HG03108 (cell line): ENCODE measurements around the gene SNTG2.
"Not testable (repeated sequence)": the region's sequence is repeated elsewhere in the genome, so short reads cannot be mapped to it uniquely, and the experiment has no call there.

Experiments used
- ATAC-seq: cut with Tn5 transposase; IDR thresholded peaks from one replicate; pipeline ENCODE4 v1.9.1; 2021; ENCODE audit warnings: moderate library complexity; ENCODE audit not compliant: unreplicated experiment

SNTG2 gene

DNA sequence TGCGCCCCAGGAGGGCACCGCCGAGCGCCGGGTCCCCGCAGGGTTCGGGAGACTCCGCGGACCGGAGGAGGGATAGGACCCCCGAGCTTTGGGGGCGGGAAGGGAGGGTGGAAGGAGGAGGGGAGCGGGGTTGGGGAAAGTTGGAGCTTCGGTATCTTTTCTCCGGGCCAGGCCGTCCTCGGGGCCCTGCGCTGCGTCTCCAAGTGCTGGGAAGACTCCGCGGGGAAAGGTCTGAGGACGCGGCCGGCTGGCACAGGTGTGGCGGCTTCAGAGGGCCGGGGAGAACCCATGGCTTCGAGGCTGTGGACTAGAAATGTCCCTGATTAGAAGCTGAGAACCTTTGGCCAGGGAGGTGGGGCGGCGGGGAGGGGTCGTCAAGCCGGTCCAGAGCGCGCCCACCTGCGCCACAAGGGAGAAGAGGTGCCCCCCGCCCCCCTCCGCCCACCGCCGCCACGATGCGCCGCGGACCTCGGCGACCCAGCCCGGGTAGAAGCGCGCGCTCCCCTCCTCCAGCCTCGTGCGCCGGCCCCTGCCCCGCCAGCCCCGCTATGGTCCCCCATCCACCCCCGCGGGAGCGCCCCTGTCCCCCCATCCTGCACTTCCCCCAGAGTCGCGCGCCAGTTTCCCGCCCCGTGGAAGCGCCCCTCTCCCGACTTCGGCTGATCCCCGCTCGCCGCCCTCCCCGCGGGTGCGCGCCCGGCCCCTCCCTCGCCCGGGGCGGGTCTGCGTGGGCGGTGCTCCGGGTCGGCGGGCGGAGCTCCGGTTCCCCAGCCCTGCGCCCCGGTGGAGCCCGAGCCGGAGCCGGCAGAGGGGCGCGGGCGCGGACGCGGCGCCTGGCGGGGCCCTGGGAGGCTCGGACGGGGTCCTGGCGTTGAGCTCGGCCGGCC, at the start of gene SNTG2:
Gene SNTG2 (plus strand): TSS at position 770 of the 887 bp plus-strand sequence. CDS start 148 bp downstream, outside the sequence.
- no peak for ATAC-seq

DNA sequence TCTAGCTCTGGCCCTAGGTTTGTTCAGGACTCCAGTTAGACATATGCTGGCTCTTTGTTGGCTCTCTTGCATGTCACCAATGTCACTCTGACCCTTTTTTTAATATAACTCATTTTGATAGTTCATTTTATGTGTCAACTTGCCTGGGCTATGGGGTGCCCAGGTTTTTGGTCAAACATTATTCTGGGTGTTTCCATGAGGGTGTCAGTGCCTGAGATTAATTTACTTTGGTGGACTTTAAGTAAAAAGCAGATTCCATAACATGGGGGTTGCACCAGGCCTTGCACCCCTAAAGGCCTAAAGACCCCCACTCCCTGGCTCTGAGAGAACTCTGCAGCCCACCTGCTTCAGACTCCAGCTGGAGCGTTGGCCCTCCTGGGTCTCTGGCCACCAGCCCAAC, 48.1 kb upstream of the SNTG2 start:
- no peak for ATAC-seq

DNA sequence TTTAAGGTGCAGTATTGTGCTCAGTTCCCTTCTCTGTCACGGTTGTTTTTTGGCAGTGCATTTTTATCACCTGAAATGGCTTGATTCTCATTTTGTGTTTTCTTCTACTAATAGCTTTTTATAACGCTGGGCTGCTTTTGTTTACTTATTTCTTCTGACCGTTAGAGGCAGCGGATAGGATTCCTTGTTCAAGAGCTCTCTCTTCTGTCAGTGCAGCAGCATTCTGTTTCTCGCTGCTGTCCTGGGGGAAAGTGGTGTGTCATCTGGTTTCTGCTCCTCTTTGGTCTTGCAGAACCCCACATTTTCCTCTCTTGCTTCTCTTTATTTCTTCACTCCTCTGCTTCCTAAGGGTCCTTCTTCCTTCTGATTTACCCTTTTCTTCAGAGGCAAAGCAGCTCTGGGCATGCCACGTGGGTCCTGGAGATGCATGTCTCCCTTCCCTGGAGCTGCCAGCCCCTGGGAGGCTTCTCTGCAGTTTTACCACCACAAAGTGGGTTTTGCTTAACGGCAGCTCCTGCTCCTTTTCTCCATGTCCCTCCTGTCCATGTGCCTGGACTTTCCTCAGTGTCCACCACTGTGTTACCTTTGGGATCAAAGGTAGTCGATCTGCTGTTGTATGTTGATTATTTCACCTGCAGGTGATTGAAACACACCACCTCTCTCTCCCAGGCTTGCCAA, 47.3 kb upstream of the SNTG2 start:
- no peak for ATAC-seq

DNA sequence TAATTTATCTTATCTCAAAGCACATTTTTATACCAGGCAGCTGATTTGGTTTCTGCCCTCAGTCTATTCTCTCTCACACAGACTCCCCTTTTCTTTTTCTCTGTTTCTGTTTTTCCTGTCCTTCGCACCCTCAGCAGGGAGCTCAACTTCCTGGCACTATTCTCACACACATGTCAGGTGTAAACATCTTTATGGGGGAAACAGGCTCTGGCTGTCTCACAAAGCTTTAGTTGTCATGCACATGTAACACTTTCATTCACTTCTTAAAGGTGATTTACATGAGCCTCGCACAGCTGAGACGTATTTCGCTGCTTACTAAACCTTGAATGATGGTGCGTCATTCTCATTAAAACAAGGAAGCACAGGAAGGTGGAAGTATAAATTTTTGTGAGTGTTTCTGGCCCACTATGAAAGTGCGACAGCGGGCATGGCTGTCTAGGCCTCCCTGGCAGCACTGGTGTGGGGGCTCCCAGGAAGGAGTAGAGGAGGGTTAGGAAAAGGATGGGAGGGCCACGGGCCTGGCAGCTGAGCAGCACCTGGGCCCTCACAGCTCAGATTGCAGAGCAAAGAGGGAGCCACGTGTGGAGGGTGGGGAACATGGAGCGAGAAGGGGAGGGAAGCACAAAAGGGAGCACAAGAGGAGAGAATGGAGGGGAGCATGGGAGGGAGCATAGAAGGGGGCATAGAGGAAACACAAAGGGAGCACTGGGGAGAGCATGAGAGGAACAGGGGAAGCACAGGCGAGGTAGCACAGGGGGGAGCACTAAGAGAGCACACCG, 46.2 kb upstream of the SNTG2 start:
- no peak for ATAC-seq

DNA sequence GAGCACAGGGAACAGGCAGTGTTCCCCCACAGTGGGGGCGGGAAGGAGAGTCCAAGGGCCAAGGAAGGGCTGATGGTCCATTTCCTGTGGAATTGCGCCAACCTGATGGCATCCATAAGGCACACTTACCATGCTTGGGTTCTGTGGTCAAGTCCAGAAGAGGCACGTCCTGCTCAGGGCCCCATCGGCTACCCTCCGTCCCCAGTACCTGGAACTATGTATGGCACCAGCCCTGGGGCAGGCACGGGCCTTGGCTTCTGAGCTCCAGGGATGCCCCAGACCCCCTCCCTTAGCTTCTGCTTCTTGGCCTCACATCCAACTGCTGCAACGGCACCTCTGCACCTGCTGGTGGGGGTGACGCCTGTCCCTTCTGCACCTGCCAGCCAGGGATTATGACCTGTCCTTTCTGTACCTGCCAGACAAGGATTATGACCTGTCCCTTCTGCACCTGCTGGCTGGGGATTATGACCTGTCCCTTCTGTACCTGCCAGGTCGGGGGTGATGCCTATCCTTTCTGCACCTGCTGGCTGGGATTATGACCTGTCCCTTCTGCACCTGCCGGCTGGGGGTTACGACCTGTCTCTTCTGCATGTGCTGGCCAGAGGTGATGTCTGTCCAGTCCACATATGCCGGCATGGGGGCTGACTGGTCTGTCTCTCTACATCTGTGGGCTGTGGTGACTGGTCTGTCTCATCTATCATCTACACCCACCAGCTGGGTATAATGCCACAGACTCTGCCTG, 45.4 kb upstream of the SNTG2 start:
- no peak for ATAC-seq

DNA sequence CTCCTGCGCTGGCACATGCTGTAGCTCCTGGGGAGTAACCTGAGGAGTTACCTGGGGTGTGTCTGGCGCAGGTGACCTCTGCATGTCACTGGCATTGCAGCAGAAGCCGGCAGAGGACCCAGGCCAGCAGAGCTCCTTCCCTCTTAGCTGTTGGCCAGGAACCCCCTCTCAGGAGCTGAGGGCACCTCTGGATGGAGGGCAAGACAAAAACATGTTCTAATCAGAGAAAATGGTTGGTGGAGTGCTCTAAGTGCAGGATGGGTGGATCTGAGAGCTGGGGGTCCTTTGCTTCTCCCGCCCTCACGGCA, 44.9 kb upstream of the SNTG2 start:
- no peak for ATAC-seq

DNA sequence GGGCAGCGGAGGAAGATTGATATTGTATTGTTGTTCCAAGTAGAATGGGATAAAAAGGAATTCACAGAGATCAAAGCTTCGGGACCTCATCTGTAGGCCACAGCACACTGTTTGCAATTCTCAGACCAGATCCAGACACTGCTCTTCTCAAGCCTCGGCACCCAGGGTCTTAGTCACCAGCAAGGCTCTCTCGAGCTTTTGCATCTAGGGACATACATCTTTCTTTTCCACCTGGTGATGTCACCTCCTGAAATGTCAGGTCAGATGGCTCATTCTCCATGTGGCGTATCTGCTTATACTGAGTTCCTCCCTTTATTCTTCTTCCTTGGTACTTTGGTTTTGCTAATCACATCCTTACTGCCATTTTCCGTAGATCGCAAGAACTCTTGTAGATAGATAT, 42.9 kb upstream of the SNTG2 start:
- ATAC-seq: no peak

DNA sequence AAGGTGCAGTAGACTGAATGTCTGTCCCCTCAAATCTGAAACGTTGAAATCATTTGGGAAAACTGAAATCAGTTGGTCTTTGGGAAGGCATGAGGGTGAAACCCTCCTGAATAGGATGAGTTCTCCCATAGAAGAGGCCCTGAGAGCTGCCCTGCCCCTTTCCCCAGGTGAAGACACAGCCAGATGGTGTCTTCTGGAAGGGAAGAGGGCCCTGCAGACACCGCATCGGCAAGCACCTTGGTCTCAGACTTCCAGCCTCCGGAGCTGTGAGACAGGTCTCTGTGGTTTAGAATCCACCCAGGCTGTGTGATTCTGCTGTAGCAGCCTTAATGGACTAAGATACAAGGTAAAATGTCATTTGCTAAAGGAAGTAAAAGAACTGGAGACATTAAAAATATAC, 42.1 kb upstream of the SNTG2 start:
- ATAC-seq: no peak

DNA sequence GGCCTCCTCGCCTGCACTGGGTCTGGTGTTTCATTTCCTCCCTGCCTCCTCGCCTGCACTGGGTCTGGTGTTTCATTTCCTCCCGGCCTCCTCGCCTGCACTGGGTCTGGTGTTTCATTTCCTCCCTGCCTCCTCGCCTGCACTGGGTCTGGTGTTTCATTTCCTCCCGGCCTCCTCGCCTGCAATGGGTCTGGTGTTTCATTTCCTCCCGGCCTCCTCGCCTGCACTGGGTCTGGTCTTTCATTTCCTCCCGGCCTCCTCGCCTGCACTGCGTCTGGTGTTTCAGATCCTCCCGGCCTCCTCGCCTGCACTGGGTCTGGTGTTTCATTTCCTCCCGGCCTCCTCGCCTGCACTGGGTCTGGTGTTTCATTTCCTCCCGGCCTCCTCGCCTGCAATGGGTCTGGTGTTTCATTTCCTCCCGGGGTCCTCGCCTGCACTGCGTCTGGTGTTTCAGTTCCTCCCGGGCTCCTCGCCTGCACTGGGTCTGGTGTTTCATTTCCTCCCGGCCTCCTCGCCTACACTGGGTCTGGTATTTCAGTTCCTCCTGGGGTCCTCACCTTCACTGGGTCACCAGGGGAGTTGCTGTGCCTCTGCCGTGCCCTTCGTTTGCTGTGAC, 40.8 kb upstream of the SNTG2 start:
- ATAC-seq: not testable (repeated sequence)

DNA sequence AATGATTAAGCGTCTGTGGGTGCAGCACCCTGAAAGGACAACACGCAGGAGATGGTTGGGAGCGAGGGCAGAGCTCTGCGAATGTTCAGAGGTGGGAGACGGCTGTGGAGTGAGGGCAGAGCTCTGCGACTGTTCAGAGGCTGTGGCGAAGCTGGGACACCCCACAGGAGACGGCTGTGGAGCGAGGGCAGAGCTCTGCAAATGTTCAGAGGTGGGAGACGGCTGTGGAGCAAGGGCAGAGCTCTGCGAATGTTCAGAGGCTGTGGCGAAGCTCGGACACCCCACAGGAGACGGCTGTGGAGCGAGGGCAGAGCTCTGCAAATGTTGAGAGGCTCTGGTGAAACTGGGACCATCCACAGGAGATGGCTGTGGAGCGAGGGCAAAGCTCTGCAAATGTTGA, 40.0 kb upstream of the SNTG2 start:
- ATAC-seq: no peak

DNA sequence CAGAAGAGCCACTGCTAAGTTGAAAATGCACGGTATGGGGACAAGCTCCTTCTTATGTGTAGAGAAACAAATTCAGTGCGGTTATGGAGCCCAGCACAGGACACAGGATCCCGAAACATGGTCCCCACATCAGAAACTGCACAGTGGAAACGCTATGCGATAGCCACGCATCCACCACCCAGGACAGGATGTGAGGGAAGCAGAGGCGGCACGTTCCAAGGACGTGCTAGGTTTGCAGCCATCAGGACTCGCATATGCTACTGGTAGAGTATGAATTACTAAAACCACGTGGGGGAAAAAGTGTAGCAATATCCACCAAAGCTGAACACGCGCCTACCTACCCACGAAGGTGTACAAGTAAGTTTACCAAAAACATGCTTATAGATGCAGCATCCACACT, 34.7 kb upstream of the SNTG2 start:
- ATAC-seq: no peak

DNA sequence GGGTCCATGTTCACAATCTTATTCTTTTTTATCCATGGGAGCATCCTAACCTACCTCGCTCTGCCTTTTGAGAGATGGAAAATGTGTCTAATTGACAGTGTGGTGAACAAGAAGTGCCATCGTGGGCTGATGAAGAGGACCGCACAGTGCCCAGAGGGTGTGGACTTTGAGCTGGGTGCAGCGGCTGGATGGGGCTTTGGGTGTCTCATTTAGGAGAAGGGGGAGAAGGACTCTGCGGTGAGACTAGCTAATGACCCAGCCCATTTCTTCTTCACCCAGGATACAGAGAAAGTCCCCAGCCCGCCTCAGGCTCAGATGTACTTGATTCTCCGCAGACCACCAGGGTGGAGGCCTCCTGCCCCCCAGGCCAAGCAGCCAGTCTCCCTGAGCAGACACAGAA, 33.7 kb upstream of the SNTG2 start:
- ATAC-seq: no peak

DNA sequence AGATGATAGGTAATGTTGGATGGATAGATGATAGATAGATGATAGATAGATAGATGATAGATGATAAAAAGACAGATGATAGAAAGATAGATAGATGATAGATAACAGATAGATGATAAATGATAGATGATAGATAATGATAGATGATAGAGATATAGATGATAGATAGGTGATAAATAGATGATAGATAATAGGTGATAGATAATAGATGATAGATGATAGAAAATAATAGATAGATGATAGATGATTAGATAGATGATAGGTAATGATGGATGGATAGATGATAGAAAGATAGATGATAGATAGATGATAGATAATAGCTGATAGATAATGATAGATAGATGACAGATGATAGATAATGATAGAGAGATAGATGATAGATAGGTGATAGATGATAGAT, 31.0 kb upstream of the SNTG2 start:
- ATAC-seq: no peak

DNA sequence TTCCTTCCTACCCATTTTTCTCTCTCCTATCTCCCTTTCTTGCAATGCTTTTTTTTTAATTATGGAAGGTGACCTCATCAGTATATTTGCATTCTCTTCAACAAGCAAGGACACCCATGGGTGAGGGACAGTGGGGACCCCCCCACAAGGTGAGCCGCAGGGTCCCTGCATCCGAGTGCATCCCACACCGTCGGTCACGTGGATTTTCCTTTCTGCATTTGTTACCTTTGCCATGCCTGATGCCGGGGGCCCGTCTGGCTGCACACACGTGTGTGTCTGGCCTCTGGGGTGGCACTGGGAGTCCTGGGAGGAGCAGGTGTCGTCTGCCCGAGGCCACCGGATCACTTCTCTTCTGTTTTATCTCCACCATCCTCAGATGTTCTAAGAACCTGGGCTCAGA, 30.1 kb upstream of the SNTG2 start:
- ATAC-seq: no peak

DNA sequence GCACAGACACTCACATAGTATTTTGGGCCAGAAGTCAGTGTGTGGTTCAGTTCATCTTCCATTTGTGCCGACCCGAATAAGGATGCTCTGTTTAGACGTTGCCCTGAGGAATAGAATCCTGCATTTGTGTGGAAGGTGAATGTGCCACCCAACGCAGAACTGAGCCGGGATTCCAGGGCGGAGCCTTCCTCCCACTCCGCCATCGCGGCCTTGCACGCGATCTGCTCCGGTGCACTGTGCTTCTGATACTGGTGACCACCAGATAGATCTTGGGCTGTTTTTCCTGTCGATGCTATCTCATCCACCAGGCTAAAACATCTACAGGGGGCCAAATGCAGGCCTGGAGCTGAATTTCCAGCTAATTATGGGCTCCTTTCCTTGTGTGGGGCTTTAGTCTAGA, 29.6 kb upstream of the SNTG2 start:
- no peak for ATAC-seq

DNA sequence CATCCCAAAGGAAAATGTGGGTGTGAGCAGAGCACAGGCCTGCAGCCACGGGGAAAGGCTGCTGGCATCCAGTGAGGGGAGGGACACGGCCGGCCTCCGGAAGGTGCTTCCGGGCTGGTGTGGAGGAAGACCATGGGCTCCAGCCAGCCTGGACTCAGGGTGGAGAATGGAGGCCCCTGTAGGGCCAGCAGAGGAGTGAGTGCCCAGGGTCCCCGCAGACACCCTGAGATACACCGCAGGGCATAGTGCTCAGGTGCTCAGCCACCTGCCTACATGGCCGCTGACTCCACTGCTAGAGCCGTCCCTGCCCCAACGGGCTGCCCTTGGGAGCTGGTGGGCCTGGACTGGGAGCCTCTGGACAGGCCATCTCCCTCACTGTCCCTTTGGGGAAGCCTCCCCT, 28.5 kb upstream of the SNTG2 start:
- no peak for ATAC-seq

DNA sequence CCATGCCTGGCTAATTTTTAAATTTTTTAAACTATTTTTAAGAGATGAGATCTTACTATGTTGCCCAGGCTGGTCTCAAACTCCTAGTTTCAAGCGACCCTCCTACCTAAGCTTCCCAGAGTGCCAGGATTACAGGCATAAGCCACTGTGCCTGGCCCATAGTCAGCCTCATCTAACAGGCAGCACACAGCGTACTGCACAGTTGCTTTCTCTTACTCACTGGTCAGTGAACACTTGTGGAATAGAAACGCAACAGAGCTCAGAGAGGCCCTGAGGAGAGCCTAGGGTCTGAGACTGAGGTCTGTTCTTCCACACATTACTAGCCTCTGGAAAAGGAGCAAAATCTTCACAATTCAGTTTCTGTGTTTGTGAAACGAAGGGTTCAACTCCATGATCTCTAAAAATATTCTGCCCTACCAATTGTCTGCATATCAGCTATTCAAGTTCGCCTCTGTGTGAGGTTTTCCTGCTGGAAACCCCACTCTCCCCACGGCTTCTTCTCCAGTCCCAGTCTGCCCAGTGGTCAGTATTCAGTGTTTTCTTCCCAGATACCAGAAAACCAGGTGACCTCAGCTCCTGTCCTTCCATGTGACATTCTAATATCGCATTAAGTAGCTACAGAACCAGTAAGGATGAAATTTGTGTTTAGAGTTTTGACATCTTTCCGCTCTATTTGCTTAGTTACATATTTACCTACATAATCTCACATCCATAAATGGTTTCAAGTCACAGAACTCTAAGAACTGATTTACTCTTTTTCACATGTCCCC, 26.6 kb upstream of the SNTG2 start:
- ATAC-seq: no peak

DNA sequence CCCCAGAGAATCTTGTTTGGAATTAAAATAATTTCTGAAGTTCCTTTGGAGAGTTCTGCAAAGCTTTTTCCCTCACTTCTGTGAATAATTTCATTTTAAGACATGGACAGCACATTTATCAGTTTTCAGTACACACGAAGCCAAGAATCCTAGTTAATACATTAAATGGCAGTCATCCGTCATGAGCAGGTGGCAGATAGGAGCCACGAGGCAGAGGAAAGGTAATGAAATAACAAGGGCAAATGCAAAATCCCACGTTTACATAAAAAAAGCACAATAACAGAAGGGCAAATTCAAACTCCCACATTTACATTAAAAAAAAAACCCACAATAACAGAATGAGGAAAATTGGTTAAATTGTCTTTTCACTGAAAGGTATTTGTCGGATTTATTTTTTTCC, 25.9 kb upstream of the SNTG2 start:
- no peak for ATAC-seq

DNA sequence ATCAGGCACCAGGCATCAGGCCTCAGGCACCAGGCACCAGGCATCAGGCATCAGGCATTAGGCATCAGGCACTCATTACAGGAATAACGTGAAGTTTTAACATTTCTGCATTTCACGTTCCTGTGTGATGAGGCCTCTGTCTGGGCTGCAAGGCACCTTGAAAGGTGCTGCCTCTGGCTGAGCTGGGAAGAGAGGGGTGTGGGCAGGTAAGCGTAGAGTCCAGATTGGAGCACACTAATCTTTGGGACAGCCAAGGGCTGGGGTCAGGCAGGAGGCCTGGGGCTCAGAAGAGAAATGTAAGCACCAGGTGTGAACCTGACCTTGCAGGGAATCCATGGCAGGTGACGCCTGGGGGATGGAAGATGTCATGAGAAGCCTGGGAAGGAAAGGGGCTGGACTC, 25.3 kb upstream of the SNTG2 start:
- no peak for ATAC-seq

DNA sequence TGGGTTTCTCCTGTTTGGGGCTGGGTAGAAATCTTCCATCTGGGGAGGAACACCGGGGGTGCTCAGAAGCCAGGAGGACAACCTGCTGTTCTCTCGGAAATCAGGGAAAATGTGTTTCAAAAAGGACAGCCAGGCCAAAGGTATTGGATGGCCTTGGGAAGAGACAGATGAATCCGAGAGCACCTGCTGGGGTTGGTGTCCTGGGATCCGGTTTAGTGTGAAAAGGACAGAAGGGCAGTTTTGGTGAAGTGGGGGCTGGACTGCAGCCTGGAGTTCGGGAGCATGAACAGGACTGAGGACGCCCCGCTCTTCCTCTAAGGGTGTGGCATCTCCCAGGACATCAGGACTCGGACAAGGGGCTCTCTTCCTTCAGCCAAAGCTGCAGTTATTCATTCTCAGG, 24.9 kb upstream of the SNTG2 start:
- ATAC-seq: no peak
